Mucosa of gallbladder (tissue), 1 donor: ENCODE data around the gene FANCC. TPM values are rescaled to one million over a fixed set of nuclear protein-coding genes. Genes with fewer than 3 reads are reported as not detected.
"Not testable (repeated sequence)": the region's sequence is repeated elsewhere in the genome, so short reads cannot be mapped to it uniquely, and the experiment has no call there.

ENCODE experiments used
- DNase-seq: peaks from one replicate; pipeline ENCODE4 v3.0.0-alpha.2; 2020; ENCODE audit warnings: low spot score
- total RNA-seq: library from RNA; stranded (reverse); gene quantifications from one replicate; pipeline ENCODE4 v1.2.1, GENCODE V29; 2021
- donor health status: DM: no; HTN: no; CAD: no.

FANCC gene
- total RNA-seq, 1 donor from 2014 or later = 18.9 TPM

DNA sequence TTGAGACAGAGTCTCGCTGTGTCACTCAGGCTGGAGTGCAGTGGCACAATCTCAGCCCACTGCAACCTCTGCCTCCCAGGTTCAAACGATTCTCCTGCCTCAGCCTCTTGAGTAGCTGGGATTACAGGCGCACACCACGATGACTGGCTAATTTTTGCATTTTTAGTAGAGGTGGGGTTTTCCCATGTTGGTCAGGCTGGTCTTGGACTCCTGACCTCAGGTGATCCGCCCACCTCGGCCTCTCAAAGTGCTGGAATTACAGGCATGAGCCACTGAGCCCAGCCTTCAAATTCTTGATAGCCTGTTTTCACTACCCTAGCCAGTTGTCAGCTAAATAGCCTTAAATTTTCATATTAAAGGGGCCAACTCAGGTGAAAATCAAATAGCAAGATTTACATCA is 11.6 kb upstream of the FANCC start:
- not testable (repeated sequence) for DNase-seq

DNA sequence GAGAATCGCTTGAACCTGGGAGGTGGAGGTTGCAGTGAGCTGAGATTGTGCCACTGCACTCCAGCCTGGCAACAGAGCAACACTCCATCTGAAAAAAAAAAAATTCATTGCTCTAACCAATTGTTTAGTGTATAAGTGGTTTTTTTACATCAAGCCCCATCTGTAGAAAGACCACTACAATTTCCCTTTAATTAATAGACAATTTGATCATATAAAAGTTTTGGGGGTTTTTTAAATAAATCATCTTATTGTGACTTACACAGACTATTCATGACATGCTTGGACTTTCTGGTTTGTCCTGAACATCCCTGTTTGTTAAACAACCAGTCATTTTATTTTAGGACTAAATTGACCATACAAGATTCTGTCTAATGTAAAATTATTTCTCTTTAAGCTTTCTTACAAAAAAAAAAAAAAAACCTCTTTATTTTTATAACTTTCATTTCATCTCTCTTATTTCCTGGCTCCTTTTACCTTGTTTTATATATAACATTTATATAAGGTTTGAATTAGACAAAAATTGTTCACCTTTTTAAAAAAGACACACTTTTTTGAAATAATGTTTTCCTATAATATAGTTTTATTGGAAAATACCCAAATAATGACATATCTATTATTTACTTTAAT is 9.8 kb upstream of the FANCC start:
- DNase-seq = no peak

DNA sequence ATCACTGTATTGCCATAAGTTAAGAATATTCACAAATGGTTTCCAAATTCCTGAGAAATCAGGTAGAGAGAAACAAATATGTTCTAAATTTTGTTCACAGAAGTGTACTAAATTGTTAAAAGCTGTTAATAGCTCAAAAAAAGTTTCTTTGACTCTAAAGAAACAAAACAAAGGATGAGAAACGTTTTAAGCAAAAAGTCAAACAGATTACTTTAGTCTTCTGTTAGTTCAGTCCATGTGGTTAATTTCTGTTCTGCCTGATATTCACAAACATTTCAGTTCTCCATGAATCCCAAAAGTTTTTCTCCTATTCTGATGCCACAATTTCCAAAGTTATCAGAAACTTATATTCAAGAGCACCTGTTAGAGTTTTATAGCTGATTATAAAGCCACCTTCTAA is 7.7 kb upstream of the FANCC start:
- DNase-seq = no peak

DNA sequence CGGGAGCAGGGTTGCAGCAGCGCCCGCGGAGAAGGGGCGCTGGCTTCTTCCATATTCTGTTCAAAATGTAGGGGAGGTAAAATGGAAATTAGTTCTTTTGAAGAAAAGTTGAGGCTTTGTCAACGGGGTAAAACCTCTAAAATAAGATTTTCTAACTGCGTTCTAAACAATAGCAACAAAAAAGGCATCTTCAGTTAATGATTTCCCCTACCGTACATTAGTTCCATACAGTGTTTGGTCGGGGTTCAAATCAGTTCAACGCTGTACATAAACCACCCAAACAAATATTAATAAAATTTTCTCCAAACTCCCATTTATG is 343 bp upstream of the FANCC start:
- DNase-seq = no peak

DNA sequence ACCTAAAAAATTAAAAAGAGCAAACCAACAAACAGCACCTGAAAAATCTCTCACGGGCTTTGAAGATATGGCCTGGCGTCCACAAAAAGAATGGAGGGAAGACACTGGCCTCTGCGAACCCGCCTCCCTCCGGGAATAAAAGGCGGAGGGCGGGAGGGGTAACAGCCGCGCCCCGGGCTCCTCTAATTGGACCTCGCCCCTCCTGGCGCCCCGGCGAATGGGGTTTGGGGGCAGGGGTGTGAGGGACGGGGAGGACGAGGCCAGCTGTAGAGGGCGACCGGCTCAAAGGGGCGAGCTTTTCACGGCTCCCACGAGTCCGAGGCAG is 753 bp downstream of the FANCC start:
- peak; percentile 47 for DNase-seq

DNA sequence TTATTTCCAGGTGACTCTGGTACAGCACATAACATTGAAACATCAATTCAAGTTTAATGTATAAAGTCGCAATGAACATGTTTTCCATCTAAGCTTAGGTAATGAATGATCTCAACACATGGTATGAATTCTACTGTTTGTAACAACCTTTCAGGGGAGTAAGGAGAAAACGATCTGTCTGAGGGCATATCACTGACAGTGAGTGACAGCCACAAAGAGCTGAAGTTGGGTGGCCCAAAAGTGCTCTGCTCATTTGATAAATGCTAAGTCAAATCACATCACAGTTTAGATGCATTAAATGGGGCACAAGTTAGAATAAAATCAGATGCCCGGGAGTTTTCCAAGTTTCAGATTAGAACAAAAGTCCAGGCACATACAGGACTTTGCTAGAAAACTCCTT is 1.2 kb downstream of the FANCC start:
- DNase-seq = no peak

DNA sequence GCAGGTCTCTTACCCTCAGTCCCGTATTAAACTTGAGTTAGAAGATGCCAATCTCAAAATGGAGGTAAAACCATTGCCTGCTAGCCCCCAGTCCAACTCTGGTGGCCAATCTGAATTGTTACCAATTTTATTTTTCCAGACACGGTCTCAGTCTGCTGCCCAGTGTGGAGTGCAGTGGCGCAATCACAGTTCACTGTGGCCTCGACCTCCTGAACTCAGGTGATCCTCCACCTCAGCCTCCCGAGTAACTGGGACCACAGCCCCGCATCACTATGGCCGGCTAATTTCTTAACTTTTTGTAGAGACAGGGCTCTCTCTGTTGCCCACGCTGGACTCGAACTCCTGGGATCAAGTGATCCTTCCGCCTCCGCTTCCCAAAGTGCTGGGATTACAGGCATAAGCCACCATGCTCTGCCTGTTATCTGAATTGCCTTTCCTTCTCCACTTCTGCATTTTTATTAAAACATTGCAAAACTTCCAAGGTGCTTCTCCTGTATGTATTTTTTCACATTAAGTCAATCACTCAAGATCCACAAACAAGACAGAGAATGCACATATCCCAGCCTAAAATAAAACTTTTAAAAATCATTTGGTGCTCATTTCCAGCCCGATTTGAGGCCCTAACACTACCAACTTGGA is 2.3 kb downstream of the FANCC start:
- DNase-seq = no peak

DNA sequence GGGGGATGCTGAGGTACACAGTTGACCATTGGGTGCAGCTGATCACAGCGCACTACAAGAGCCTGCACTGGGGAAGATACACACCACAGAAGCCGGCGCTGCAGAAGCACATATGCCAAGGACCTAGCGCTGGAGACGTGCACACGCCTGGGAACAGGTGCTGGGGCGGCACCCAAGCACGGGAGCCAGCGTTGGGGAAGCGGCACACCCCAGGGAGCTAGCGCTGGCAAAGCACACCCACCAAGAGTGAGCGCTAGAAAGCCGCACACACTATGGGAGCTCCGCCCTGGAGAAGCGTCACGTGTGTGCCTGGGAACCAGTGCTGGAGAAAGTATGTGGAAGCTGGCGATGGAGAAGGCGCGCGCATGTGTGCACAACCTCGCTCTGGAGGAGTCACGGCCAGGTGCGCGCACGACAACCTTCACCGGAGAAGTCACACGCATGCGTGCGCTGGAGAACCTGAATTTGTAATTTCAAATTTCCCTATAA is 4.5 kb downstream of the FANCC start:
- peak; percentile 85 for DNase-seq

DNA sequence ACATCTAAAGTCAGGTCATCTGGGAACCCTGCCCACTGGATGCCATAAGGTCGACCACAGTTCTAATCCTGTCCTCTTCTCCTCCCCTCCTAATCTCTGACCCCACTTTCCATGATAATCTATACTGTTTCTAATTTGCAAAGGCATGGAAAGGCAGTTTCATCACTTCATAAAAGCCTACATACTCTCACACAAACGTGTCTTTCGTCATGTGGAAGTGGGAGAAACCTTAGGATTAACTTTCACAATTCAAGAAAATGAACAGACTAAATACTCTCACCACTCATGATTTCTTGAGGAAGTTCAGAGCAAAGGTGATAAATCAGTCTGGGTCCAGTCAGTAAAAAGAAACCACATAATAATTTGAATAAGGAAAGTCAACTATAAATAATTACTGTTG is 5.5 kb downstream of the FANCC start:
- no peak for DNase-seq

DNA sequence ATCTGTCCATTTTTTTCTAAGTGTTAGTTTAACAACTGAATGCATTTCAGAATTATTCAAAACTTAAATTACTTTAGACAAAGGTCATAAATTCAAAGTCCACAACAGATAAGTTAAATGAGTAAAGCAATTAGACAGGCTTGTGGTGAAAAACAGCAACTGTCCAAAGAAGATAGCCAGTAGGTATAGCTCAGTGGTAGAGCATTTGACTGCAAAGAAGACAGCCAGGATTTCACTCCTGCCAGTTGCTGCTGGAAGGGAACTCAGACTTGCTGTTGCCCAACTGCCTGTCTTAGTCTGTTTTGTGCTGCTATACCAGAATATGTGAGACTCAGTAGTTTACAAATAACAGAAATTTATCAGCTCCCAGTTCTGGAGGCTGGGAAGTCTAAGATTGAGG is 10.0 kb downstream of the FANCC start:
- no peak for DNase-seq

DNA sequence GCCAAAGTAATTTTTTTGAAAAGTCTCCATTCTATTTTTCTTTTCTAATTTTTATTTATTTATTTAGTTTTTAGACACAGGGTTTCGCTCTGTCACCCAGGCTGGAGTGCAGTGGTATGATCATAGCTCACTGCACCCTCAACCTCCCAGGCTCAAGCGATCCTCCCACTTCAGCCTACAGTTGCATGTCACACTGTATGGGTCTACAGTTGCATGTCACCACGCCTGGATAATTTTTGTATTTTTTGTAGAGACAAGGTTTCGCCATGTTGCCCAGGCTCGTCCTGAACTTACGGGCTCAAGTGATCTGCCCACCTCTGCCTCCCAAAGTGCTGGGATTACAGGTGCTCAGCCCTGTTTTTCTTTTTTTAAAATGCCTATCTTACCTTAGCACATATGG is 10.7 kb downstream of the FANCC start:
- no peak for DNase-seq

DNA sequence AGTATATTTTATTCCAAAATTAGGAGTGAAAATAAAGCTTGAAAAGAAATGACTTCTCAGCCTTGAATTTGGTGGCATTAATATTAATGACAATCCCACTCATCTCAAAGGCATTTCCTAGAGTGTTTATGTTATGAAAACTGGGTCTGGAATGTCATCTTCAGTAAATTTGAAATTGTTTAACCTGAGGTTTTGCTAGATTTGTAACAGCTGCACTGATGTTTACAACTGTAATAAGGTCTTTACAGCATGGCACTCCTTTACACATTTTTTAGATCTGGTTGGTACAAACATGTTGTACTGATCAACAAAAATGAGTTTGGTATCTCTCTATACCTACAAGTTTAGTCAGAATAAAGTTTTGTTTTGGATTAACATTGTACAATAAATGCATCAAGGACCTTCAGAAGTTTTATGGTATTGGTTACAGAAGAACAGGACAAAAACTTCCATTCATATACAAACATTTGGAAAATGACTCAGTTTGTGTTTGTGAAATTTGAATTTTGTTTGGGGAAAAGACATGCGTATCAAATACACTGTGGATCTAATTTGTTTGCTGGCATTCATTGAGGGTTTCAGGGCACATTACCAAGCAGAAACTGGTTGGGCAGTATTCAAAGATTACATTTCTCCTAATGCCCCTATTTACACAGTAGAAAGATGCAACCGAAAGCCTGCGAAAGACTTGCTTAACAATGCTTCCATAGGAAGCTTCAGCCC is 11.6 kb downstream of the FANCC start:
- no peak for DNase-seq

DNA sequence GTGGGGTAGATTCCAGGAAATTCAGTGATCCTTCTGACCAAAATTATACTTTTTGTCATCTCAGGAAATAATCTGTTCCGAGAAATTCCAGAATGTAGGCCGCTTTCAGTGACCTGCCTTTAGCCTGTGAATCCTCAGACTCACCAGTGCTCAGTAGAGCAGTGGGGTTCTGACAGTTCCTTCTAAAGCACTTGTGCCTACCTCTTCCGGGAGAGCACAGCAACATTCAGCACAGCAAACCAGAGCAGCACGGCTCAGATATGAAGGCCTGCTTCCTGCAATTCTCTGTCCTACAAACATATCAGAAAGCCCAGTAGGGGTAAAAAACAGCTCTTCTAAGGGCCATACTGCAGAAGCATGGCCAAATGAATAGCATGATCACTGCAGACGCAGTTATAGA is 15.0 kb downstream of the FANCC start:
- DNase-seq = no peak

DNA sequence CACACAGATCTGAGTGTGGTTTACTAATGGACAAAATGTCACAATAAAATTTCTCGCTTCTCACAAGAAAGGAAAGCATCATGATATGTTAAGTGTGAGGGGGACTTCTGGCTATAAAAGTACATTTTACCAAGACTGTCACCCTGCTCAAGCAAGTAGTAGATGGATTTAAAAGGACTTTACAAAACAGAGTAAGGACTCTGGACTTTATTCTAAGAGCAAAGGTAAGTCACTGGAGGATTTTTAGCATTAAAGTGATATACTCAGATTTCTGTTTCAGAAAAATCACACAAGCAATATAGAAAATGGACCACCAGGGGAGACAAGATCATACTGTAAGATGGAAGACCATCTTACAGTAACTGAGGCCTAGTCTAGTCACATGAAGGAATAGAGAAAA is 19.7 kb downstream of the FANCC start:
- no peak for DNase-seq

DNA sequence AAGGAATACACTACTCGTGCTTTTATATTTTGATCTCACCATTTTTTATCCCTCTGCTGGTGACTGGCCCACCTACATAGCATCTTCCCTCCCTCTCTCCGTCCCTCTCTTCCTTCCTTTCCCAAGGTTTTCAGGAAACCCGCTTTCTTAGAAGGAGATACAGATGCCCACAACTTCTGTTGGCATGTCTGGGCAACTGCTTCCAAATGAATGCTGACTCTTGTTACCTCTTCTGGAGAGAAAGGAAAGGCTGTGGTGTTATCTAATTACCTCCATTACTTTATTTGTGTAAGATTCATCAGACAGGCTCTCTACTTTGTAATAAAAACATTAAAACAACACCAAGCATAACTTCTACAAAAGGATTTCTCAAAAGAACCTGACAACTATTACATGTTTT is 20.2 kb downstream of the FANCC start:
- no peak for DNase-seq

DNA sequence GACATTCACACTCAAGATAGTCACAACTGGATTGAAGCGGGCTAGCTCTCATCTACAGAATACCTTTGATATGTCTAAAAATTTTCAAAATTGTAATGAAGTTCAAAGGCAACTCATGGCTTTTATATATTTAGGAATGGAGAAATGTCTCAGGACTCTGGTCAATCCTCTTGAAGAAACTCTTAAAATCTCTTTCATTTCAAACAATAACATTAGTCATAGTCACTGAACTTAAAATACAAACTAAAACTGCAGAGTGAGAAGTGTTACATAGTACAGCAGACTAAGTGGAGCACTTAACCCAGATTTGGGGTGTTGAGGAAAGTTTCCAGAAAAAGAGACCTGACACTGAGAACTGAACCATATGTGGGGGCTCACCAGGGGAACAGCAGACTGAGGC is 20.7 kb downstream of the FANCC start:
- DNase-seq = no peak

DNA sequence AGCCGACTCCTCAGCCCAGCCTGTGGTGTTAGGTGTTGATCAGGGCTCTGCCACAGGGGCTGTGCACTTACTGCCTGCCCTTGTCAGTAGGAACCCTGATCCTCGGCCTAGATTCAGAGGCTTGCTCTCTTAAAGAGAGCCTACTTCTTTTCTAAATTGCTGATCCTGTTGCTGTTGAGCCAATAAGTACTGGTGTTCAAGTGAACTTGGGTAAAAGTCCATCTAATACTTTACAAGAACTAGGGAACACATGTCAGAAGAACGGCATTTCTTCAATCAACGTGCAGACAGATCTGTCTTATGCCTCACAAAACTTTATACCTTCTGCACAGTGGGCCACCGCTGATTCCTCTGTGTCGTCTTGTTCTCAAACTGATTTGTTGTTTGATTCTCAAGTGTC is 24.2 kb downstream of the FANCC start:
- DNase-seq = not testable (repeated sequence)

DNA sequence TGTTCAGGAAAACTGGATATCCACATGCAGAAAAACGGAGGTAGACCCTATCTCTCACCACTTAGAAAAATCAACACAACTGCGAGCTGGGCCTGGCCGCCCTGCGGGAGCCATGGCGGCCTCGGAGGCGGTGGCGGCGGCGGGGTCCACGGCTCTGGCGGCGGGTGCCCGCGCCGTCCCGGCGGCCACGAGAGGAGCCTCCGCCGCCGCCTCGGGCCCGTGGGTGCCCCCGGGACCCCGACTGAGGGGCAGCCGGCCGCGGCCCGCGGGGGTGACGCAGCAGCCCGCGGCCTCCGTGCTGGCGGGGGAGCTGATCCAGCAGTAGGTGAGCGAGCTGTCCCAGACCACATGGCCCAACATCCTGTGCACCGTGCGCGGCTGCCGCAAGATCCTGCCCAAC is 25.3 kb downstream of the FANCC start:
- no peak for DNase-seq

DNA sequence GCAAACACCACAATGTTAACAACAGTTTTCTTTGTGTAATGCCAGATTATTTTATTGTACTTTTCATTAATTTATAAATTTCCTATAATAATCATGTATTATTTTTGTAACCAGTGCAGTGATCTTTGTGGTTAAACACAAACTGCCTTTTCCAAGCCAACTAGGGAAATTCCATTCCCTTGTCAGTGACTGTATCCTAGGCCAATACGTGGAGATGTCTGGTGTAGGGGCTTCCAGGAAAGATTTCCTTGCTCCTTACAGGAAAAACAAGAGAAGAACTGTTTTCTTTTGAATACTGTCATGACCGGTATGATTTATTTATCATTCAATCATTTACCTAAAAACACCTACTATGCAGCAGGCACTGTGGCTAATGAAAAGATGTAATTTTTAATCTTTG is 31.4 kb downstream of the FANCC start:
- no peak for DNase-seq

DNA sequence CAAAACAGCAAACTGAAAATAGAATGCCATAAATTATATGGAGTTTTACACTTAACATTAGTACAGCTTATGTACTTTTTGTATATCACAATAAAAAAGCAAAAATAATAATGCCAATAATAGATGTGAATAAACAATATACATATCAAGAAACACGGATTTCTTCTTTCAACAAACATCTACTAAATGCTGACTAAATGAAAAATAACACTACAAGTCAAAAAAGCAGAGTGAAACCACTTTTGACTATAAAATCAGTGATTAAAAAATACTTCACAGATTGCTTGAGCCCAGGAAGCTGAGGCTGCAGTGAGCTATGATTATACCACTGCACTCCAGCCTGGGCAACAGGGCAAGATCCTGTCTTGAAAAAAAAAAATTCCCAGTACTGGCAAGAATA is 32.2 kb downstream of the FANCC start:
- DNase-seq = no peak

DNA sequence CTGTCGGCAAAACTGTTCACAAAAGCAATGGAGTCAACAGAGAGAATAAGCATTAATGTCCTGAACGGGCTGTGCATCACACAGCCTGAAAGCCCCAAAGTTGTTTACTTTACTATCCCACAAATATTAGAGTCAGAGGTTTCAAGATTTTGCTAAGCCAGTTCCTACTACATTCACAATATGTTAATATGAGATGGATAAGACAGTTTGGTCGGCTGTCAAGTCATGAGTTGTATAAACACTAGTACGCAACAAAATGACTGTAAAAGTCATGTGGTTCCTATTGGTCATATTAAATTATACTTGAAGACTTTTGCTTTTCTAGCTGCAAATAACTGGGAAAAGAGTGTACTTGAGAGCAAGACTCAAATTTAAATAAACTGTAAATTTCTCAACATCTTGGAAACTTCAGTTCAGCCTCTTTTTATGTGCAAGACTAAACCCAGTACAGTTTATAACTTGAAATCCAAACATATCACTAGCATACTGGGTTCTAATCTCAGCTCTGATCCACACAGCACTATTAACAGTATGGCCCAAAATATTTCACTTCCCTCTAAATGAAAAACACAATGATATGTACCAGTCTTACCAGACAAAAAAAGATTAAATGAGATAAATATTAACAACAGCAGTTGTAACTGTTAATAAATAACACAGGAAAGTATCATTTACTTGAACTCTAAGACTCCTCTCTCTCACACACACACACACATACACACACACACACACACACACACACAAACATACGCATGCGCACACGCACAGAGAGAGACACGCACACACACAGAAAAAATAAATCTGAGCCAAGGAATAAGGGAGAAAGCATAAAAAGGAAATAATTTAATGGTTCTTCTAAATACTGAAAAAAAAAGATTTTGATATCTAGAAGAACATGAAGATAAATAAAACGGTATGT is 33.1 kb downstream of the FANCC start:
- peak; percentile 81 for DNase-seq

DNA sequence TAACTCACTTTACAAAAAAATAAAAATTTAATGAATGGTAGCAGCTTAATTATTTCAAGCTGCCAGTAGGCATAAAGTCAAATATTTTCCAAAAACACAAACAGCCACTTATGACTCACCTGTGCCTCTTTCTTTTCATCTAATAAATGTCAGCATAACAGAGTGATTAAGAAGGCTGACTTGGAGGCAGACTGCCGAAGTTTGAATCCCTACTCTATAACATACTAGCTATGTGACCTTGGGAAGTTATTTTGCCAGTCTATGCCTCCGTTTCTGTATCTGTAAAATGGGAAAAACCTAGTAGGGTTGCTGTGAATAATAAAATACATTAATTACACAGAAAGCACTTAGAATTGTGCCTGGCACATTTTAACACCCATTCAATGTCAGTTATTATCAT is 33.8 kb downstream of the FANCC start:
- DNase-seq = no peak

DNA sequence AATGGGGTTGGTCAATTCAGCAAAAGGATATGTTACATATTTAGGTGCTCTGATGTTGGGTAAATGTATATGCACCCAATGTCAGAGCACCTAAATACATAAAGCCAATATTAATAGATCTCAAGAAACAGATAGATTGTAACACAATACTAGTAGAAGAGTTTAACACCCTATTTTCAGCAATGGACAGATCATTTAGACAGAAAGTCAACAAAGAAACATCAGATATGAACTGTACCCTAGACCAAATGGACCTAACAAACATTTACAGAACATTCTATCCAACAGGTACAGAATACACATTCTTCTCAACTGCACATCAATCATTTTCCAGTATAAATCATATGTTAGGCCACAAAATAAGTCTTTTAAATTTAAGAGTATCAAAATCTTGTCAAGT is 35.2 kb downstream of the FANCC start:
- DNase-seq = no peak
